GM21619 (cell line): ENCODE measurements around the gene CAMTA1.

Experiments used
- ATAC-seq: cut with Tn5 transposase; IDR thresholded peaks from one replicate; pipeline ENCODE4 v1.9.1; 2021; ENCODE audit not compliant: unreplicated experiment

Gene CAMTA1

GRCh38 chr1:7610106-7610731 lies 825.0 kb downstream of the CAMTA1 start:
- no peak for ATAC-seq

GRCh38 chr1:7610936-7611335 lies 825.7 kb downstream of the CAMTA1 start:
- ATAC-seq: no peak

- no peak for ATAC-seq
These were observed 826.3 kb downstream of the CAMTA1 start for GRCh38 chr1:7611421-7612010.

GRCh38 chr1:7613106-7613850 lies 828.0 kb downstream of the CAMTA1 start:
- ATAC-seq: no peak

GRCh38 chr1:7613851-7614205 lies 828.6 kb downstream of the CAMTA1 start:
- no peak for ATAC-seq

- ATAC-seq: no peak
These were observed 829.4 kb downstream of the CAMTA1 start for GRCh38 chr1:7614576-7615074.

GRCh38 chr1:7615138-7615537 lies 829.9 kb downstream of the CAMTA1 start:
- no peak for ATAC-seq

- no peak for ATAC-seq
These were observed 831.0 kb downstream of the CAMTA1 start for GRCh38 chr1:7616076-7616832.

GRCh38 chr1:7616953-7617352 lies 831.7 kb downstream of the CAMTA1 start:
- ATAC-seq: no peak

- ATAC-seq: no peak
These were observed 832.6 kb downstream of the CAMTA1 start for GRCh38 chr1:7617826-7618225.

GRCh38 chr1:7620196-7620595 lies 834.9 kb downstream of the CAMTA1 start:
- no peak for ATAC-seq

GRCh38 chr1:7621334-7622219 lies 836.3 kb downstream of the CAMTA1 start:
- ATAC-seq: no peak

- no peak for ATAC-seq
These were observed 838.6 kb downstream of the CAMTA1 start for GRCh38 chr1:7623842-7624241.

- ATAC-seq: no peak
These were observed 839.6 kb downstream of the CAMTA1 start for GRCh38 chr1:7624791-7625355.

- ATAC-seq: no peak
These were observed 840.1 kb downstream of the CAMTA1 start for GRCh38 chr1:7625401-7625800.

GRCh38 chr1:7628273-7628672 lies 843.0 kb downstream of the CAMTA1 start:
- ATAC-seq: no peak

GRCh38 chr1:7629011-7629410 lies 843.8 kb downstream of the CAMTA1 start:
- ATAC-seq: no peak

- no peak for ATAC-seq
These were observed 844.4 kb downstream of the CAMTA1 start for GRCh38 chr1:7629465-7630195.

GRCh38 chr1:7630378-7630777 lies 845.1 kb downstream of the CAMTA1 start:
- no peak for ATAC-seq

GRCh38 chr1:7632176-7632575 lies 846.9 kb downstream of the CAMTA1 start:
- ATAC-seq: no peak
